Neural cell (in vitro differentiated cells): ENCODE measurements around the gene RTL9. TPM values are rescaled to one million over a fixed set of nuclear protein-coding genes. Genes with fewer than 3 reads are reported as not detected.

Experiments used
- H2AFZ ChIP-seq: fragments of 200-600, 300-800 bp; sonication (generic), shearing (Covaris generic); 2 replicates; pipeline ENCODE4 v1.6.0; 2014; ENCODE audit warnings: low read depth, mild to moderate bottlenecking, antibody characterized with exemption, low read length, moderate library complexity
- H3F3A ChIP-seq: fragments of 200-600 bp; shearing (Covaris generic); 2 replicates; pipeline ENCODE4 v1.6.1; 2016; ENCODE audit warnings: mild to moderate bottlenecking, moderate library complexity, mixed read lengths, antibody characterized with exemption, low read length; ENCODE audit not compliant: insufficient read depth, poor library complexity, severe bottlenecking
- H3K27ac ChIP-seq: fragments of 200-600, 300-800 bp; sonication (generic), shearing (Covaris generic); 2 replicates; pipeline ENCODE4 v1.5.1; 2014; ENCODE audit warnings: mild to moderate bottlenecking, low read length, moderate library complexity
- H3K27me3 ChIP-seq: fragments of 300-800, 200-600 bp; sonication (generic), shearing (Covaris generic); 2 replicates; pipeline ENCODE4 v1.6.0; 2014; ENCODE audit warnings: mild to moderate bottlenecking, low read depth, low read length, moderate library complexity; ENCODE audit not compliant: insufficient read depth
- H3K36me3 ChIP-seq: fragments of 300-800, 200-600 bp; sonication (generic), shearing (Covaris generic); 2 replicates; pipeline ENCODE4 v1.5.1; 2014; ENCODE audit warnings: mild to moderate bottlenecking, antibody characterized with exemption, low read length, moderate library complexity; ENCODE audit not compliant: insufficient read depth
- H3K4me2 ChIP-seq: fragments of 300-800, 200-600 bp; sonication (generic), shearing (Covaris generic); 2 replicates; pipeline ENCODE4 v1.6.0; 2014; ENCODE audit warnings: mild to moderate bottlenecking, low read length
- H3K4me3 ChIP-seq: fragments of 300-800, 200-600 bp; sonication (generic), shearing (Covaris generic); 2 replicates; pipeline ENCODE4 v1.5.1; 2014; ENCODE audit warnings: mild to moderate bottlenecking, low read length, moderate library complexity
- H3K79me2 ChIP-seq: fragments of 200-600 bp; shearing (Covaris generic); replicated peaks from 2 replicates; pipeline ENCODE4 v1.6.0; 2014; ENCODE audit warnings: mild to moderate bottlenecking, low read length, moderate library complexity; ENCODE audit not compliant: insufficient read depth
- H3K9ac ChIP-seq: fragments of 300-800, 200-600 bp; sonication (generic), shearing (Covaris generic); 2 replicates; pipeline ENCODE4 v1.6.1; 2016; ENCODE audit warnings: mild to moderate bottlenecking, low read length, mixed read lengths
- H3K9me2 ChIP-seq: fragments of 200-600 bp; shearing (Covaris generic); 2 replicates; pipeline ENCODE4 v1.6.1; 2016; ENCODE audit warnings: mild to moderate bottlenecking, low read length, mixed read lengths; ENCODE audit not compliant: insufficient read depth
- H3K9me3 ChIP-seq: fragments of 200-600, 300-800 bp; sonication (generic), shearing (Covaris generic); 2 replicates; pipeline ENCODE4 v1.6.1; 2016; ENCODE audit warnings: mild to moderate bottlenecking, mixed run types, low read length, moderate library complexity, mixed read lengths
- H4K20me1 ChIP-seq: fragments of 200-600 bp; shearing (Covaris generic); 2 replicates; pipeline ENCODE4 v1.6.1; 2016; ENCODE audit warnings: mild to moderate bottlenecking, mixed run types; ENCODE audit not compliant: insufficient read depth
- CTCF ChIP-seq: fragments of 450-650 bp; IDR thresholded peaks from 2 replicates; pipeline ENCODE4 v1.5.1; 2014; ENCODE audit warnings: antibody characterized with exemption, mild to moderate bottlenecking, moderate library complexity; ENCODE audit not compliant: poor library complexity, severe bottlenecking
- EP300 ChIP-seq: fragments of 450-650 bp; conservative IDR thresholded peaks from 2 replicates; pipeline ENCODE4 v1.6.1; 2014; ENCODE audit warnings: antibody characterized with exemption, mild to moderate bottlenecking, moderate library complexity; ENCODE audit not compliant: poor library complexity, severe bottlenecking
- EZH2 ChIP-seq: fragments of 200-600, 300-800 bp; shearing (Covaris generic), sonication (generic); IDR thresholded peaks from 2 replicates; pipeline ENCODE4 v1.6.1; 2014; ENCODE audit warnings: antibody characterized with exemption, low read length, borderline replicate concordance, mild to moderate bottlenecking; ENCODE audit not compliant: insufficient read depth, poor library complexity, severe bottlenecking
- MXI1 ChIP-seq: fragments of 450-650 bp; conservative IDR thresholded peaks from 2 replicates; pipeline ENCODE4 v1.6.1; 2014; ENCODE audit warnings: antibody characterized with exemption, mild to moderate bottlenecking; ENCODE audit not compliant: poor library complexity, severe bottlenecking
- POLR2AphosphoS5 ChIP-seq: IDR thresholded peaks from 2 replicates; pipeline ENCODE4 v1.6.1; 2012
- RAD21 ChIP-seq: fragments of 450-650 bp; conservative IDR thresholded peaks from 2 replicates; pipeline ENCODE4 v1.6.1; 2014; ENCODE audit warnings: antibody characterized with exemption, mild to moderate bottlenecking, moderate library complexity
- REST ChIP-seq: IDR thresholded peaks from 2 replicates; pipeline ENCODE4 v1.6.1; 2012; ENCODE audit warnings: borderline replicate concordance
- SMC3 ChIP-seq: fragments of 450-650 bp; conservative IDR thresholded peaks from 2 replicates; pipeline ENCODE4 v1.6.1; 2014; ENCODE audit warnings: antibody characterized with exemption, mild to moderate bottlenecking, moderate library complexity; ENCODE audit not compliant: poor library complexity
- TAF1 ChIP-seq: IDR thresholded peaks from 2 replicates; pipeline ENCODE4 v1.6.1; 2012; ENCODE audit warnings: low read depth
- polyA plus RNA-seq: library from polyadenylated mRNA; depleted of rRNA; stranded (reverse); fragments of >200 nt; gene quantifications from 2 replicates; pipeline ENCODE4 v1.2.3, GENCODE V29; 2014

RTL9 gene
- polyA plus RNA-seq, 1 donor from 2014 or later: 0.58 TPM

- Histone ChIP-seq H3K9me2 (no peaks in the 10 kb centered on the region), H3F3A (no peaks in the 10 kb centered on the region), H3K4me3 (no peak overlapping the region), H3K9ac (no peak overlapping the region), H2AFZ (no peak overlapping the region), H3K27me3 (no peaks in the 10 kb centered on the region), H3K4me2 (no peak overlapping the region), H3K36me3 (no peaks in the 10 kb centered on the region), H3K9me3 (no peaks in the 10 kb centered on the region), H3K27ac (no peak overlapping the region), H3K79me2 (no peaks in the 10 kb centered on the region), H4K20me1 (no peaks in the 10 kb centered on the region)
- no peak for TF ChIP-seq CTCF
- TF ChIP-seq EZH2: no peak
- no peak for TF ChIP-seq REST
- no peak for TF ChIP-seq RAD21
- TF ChIP-seq MXI1: no peak
- TF ChIP-seq EP300: no peak
- no peak for TF ChIP-seq TAF1
- TF ChIP-seq SMC3: no peak
- TF ChIP-seq POLR2AphosphoS5: no peak
Observed at GRCh38 chrX:110384490-110384889, 25.8 kb downstream of the RTL9 start.

- H3K27ac ChIP-seq: no peak overlapping the region
- H3K4me3 ChIP-seq: no peak overlapping the region
- no peak overlapping the region for H3K9ac ChIP-seq
- H4K20me1 ChIP-seq: no peaks in the 10 kb centered on the region
- H3K36me3 ChIP-seq: no peaks in the 10 kb centered on the region
- H3K27me3 ChIP-seq: no peaks in the 10 kb centered on the region
- H3K9me3 ChIP-seq: no peaks in the 10 kb centered on the region
- H3F3A ChIP-seq: no peaks in the 10 kb centered on the region
- H3K79me2 ChIP-seq: no peaks in the 10 kb centered on the region
- no peaks in the 10 kb centered on the region for H3K9me2 ChIP-seq
- H2AFZ ChIP-seq: no peak overlapping the region
- no peak overlapping the region for H3K4me2 ChIP-seq
- TF ChIP-seq REST (no peak), POLR2AphosphoS5 (no peak), RAD21 (no peak), TAF1 (no peak), EP300 (no peak), CTCF (no peak), MXI1 (no peak), SMC3 (no peak), EZH2 (no peak)
Observed at GRCh38 chrX:110389570-110389969, 30.9 kb downstream of the RTL9 start.
